HEK293T (cell line): ENCODE results near the gene HIVEP3.

ENCODE experiments used
- BHLHE40 ChIP-seq: fragments of 450-650 bp; IDR thresholded peaks from 2 replicates; pipeline ENCODE4 v1.6.1; 2016; ENCODE audit warnings: mild to moderate bottlenecking, moderate library complexity, borderline replicate concordance
- ELF4 ChIP-seq: fragments of 450-650 bp; IDR thresholded peaks from 2 replicates; pipeline ENCODE4 v1.6.1; 2017; ENCODE audit warnings: antibody characterized with exemption
- FOXA1 ChIP-seq: fragments of 450-650 bp; IDR thresholded peaks from 2 replicates; pipeline ENCODE4 v1.6.1; 2016; ENCODE audit warnings: mild to moderate bottlenecking
- NFRKB ChIP-seq: fragments of 450-650 bp; IDR thresholded peaks from 2 replicates; pipeline ENCODE4 v1.6.1; 2016; ENCODE audit warnings: mild to moderate bottlenecking, moderate library complexity
- SP1 ChIP-seq: fragments of 450-650 bp; IDR thresholded peaks from 2 replicates; pipeline ENCODE4 v1.6.1; 2017
- SUZ12 ChIP-seq: fragments of 450-650 bp; IDR thresholded peaks from 2 replicates; pipeline ENCODE4 v1.6.1; 2016; ENCODE audit warnings: mild to moderate bottlenecking
- TARDBP ChIP-seq: fragments of 450-650 bp; IDR thresholded peaks from 2 replicates; pipeline ENCODE4 v1.6.1; 2016
- ZNF384 ChIP-seq: fragments of 450-650 bp; IDR thresholded peaks from 2 replicates; pipeline ENCODE4 v1.6.1; 2016

- no peak for TF ChIP-seq SUZ12
- no peak for TF ChIP-seq SP1
- TF ChIP-seq NFRKB: no peak
- TF ChIP-seq BHLHE40: no peak
- TF ChIP-seq FOXA1: no peak
- TF ChIP-seq ZNF384: no peak
- no peak for TF ChIP-seq ELF4
- no peak for TF ChIP-seq TARDBP
Observed at GRCh38 chr1:41510531-41511238, 408.0 kb downstream of the HIVEP3 start.
